ENCODE results near the gene DLST. TPM values are rescaled to one million over a fixed set of nuclear protein-coding genes. Genes with fewer than 3 reads are reported as not detected.

Gene DLST
- total RNA-seq, 2 experiments from 2014 or later: 110 to 113 TPM

- intact Hi-C loops (cut with micrococcal nuclease): no loop called here
- CTCF ChIA-PET: interaction anchor here (3.1 to 8.1 kb wide), 2 partner anchors 17 to 27 kb away, joined by 21 to 94 read pairs; no protein-coding TSS in a partner anchor
- H3K36me3 Mint-ChIP-seq (ENCODE audit: low read depth): peaks cover 50% of the 10 kb centered on the region
- no peak for DNase-seq
- no peaks in the 10 kb centered on the region for H3K27me3 Mint-ChIP-seq
- POLR2A ChIA-PET: interaction anchor here (0.5 to 1.2 kb wide), 3 partner anchors 10 to 142 kb away, joined by 3 to 4 read pairs (median 3); partner anchors contain the start of gene PROX2
- TF ChIP-seq, protein P1, sequence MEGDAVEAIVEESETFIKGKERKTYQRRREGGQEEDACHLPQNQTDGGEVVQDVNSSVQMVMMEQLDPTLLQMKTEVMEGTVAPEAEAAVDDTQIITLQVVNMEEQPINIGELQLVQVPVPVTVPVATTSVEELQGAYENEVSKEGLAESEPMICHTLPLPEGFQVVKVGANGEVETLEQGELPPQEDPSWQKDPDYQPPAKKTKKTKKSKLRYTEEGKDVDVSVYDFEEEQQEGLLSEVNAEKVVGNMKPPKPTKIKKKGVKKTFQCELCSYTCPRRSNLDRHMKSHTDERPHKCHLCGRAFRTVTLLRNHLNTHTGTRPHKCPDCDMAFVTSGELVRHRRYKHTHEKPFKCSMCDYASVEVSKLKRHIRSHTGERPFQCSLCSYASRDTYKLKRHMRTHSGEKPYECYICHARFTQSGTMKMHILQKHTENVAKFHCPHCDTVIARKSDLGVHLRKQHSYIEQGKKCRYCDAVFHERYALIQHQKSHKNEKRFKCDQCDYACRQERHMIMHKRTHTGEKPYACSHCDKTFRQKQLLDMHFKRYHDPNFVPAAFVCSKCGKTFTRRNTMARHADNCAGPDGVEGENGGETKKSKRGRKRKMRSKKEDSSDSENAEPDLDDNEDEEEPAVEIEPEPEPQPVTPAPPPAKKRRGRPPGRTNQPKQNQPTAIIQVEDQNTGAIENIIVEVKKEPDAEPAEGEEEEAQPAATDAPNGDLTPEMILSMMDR (IDR thresholded peaks at IDR 0.05): no peak
- H3K27ac Mint-ChIP-seq: peak overlapping the region; percentile 46
- no peak for ATAC-seq
- H3K4me3 Mint-ChIP-seq: no peak overlapping the region
- H3K9me3 Mint-ChIP-seq: no peaks in the 10 kb centered on the region
- peaks cover 40% of the 10 kb centered on the region for H3K4me1 Mint-ChIP-seq (ENCODE audit: low read depth)
Observed at GRCh38 chr14:74888164-74889158, 6.7 kb downstream of the DLST start.

DNA sequence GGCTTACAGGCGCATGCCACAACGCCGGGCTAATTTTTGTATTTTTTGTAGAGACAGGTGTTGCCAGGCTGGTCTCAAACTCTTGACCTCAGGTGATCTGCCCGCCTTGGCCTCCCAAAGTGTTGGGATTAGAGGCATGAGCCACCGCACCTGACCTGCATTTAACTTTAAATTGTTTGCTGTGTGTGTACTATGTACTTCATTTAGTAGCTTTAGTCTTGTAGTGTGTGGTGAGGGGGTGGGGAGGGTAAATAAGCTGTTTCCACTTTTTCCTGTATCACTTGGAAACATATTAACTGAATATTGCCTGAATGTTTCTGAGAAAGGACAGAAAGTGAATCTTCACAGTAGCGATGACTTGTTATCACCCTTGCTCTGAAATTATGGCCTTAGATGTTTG lies 8.5 kb downstream of the DLST start:
- Mint-ChIP-seq H3K4me3 (no peak overlapping the region), H3K4me1 (ENCODE audit: low read depth) (peaks cover 23% of the 10 kb centered on the region), H3K36me3 (ENCODE audit: low read depth) (peaks cover 51% of the 10 kb centered on the region), H3K27ac (no peak overlapping the region), H3K27me3 (no peaks in the 10 kb centered on the region), H3K9me3 (no peaks in the 10 kb centered on the region)
- intact Hi-C loops (cut with micrococcal nuclease): no loop called here
- TF ChIP-seq, protein P1 (IDR thresholded peaks at IDR 0.05): no peak
- ChIA-PET CTCF (interaction anchor here (0.8 to 8.1 kb wide), 5 partner anchors 10 to 173 kb away, joined by 3 to 94 read pairs (median 4); partner anchors contain the start of gene ACYP1), POLR2A (interaction anchor here (0.5 to 2.1 kb wide), 3 partner anchors 9 to 75 kb away, joined by 4 to 8 read pairs (median 5); partner anchors contain the start of gene DLST)
- DNase-seq (no peak), ATAC-seq (no peak)

DNA sequence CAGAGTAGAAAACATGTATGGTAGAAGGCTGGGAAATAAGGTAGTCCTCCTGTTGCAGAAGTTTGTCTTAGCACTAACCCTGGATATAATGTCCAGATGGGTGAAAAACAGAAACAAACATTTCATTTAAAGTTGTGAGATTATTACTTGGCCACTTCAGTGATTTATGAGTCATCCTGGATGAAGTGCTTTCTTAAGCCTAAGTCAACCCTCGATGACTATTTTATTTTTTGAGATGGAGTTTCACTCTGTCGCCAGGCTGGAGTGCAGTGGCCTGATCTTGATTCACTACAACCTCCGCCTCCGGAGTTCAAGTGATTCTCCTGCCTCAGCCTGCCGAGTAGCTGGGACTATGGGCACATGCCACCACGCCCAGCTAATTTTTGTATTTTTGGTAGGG lies 10.2 kb downstream of the DLST start:
- POLR2A ChIA-PET: interaction anchor here (1.6 to 2.5 kb wide), 3 partner anchors 9 to 14 kb away, joined by 3 to 10 read pairs (median 8); no protein-coding TSS in a partner anchor
- Mint-ChIP-seq H3K9me3 (no peaks in the 10 kb centered on the region), H3K36me3 (ENCODE audit: low read depth) (peaks cover 53% of the 10 kb centered on the region), H3K4me3 (no peak overlapping the region), H3K27ac (no peak overlapping the region), H3K27me3 (no peaks in the 10 kb centered on the region), H3K4me1 (ENCODE audit: low read depth) (peaks cover 8% of the 10 kb centered on the region)
- intact Hi-C loops (cut with micrococcal nuclease): no loop called here
- DNase-seq (no peak), ATAC-seq (no peak)
- TF ChIP-seq, protein P1 (IDR thresholded peaks at IDR 0.05): no peak
- CTCF ChIA-PET: interaction anchor here (3.0 to 8.1 kb wide), 3 partner anchors 8 to 31 kb away, joined by 11 to 94 read pairs (median 73); no protein-coding TSS in a partner anchor

- intact Hi-C loops (cut with micrococcal nuclease): no loop called here
- ChIA-PET CTCF (interaction anchor here (0.8 to 8.1 kb wide), 5 partner anchors 9 to 31 kb away, joined by 3 to 94 read pairs (median 11); no protein-coding TSS in a partner anchor), POLR2A (interaction anchor here (1.4 to 2.5 kb wide), 3 partner anchors 9 to 12 kb away, joined by 3 to 10 read pairs (median 3); no protein-coding TSS in a partner anchor)
- H3K36me3 Mint-ChIP-seq (ENCODE audit: low read depth): peaks cover 53% of the 10 kb centered on the region
- H3K27ac Mint-ChIP-seq: peak overlapping the region; percentile 27
- H3K27me3 Mint-ChIP-seq: no peaks in the 10 kb centered on the region
- ATAC-seq (no peak), DNase-seq (no peak)
- TF ChIP-seq, protein P1 (IDR thresholded peaks at IDR 0.05): no peak
- peaks cover 8% of the 10 kb centered on the region for H3K4me1 Mint-ChIP-seq (ENCODE audit: low read depth)
- no peak overlapping the region for H3K4me3 Mint-ChIP-seq
- H3K9me3 Mint-ChIP-seq: no peaks in the 10 kb centered on the region
Observed at GRCh38 chr14:74892745-74893144, 11.0 kb downstream of the DLST start.
